Measurements from ENCODE around the gene HTR1D.
A peak's percentile ranks its signal among the peaks of the same experiment; 100 is the strongest.

Gene HTR1D

DNA sequence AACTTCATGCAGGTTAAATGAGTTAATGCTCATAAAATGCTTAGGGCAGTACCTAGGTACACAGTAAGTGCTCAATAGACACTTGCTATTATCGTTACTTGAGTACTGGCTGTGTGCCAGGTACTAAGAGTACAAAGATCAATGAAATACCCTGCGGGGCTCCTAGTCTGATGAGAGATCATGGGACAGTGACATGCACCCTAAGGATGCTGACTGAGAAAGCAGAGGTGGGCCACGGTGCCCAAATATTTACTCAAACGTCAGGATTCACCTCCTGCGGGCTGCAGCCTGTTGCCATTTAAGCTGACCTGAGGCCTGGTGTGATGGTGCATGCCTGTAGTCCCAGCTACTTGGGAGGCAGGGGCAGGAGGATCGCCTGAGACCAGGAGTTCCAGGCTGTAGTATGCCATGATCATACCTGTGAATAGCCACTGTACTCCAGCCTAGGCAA is 28.8 kb downstream of the HTR1D start:
- TF ChIP-seq, protein P1, sequence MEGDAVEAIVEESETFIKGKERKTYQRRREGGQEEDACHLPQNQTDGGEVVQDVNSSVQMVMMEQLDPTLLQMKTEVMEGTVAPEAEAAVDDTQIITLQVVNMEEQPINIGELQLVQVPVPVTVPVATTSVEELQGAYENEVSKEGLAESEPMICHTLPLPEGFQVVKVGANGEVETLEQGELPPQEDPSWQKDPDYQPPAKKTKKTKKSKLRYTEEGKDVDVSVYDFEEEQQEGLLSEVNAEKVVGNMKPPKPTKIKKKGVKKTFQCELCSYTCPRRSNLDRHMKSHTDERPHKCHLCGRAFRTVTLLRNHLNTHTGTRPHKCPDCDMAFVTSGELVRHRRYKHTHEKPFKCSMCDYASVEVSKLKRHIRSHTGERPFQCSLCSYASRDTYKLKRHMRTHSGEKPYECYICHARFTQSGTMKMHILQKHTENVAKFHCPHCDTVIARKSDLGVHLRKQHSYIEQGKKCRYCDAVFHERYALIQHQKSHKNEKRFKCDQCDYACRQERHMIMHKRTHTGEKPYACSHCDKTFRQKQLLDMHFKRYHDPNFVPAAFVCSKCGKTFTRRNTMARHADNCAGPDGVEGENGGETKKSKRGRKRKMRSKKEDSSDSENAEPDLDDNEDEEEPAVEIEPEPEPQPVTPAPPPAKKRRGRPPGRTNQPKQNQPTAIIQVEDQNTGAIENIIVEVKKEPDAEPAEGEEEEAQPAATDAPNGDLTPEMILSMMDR (IDR thresholded peaks at IDR 0.05; ENCODE audit: control extremely low read depth, extremely low read depth, low read depth, missing control alignments): no peak
- no peak for DNase-seq (ENCODE audit: extremely low spot score)
- ChIA-PET CTCF (interaction anchor here (7.3 to 20.7 kb wide), 2 partner anchors 19 to 94 kb away, joined by 123 to 641 read pairs; partner anchors contain the start of gene LUZP1), POLR2A (no interaction called here)

DNA sequence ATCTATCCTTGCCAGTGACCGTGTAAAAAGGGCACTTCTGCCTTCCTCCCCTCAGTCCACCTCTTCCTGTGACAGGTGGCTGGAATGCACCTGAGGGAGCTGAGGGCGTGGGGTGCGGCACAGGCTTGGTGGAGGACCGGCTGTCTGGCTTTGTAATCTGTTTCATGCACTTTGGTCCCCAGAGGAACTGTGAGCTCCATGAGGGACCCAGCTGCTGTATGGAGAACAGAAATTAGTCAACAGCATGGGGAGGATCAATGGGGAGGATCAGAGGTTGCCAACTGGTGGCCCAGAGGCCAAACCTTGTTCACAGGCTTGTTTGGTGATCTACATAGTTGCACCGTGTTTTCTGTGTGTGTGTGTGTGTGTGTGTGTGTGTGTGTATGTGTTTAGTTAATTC is 29.7 kb downstream of the HTR1D start:
- TF ChIP-seq, protein P1 (IDR thresholded peaks at IDR 0.05; ENCODE audit: control extremely low read depth, extremely low read depth, low read depth, missing control alignments): no peak
- DNase-seq (ENCODE audit: extremely low spot score): no peak
- ChIA-PET CTCF (interaction anchor here (7.3 to 20.7 kb wide), 2 partner anchors 18 to 93 kb away, joined by 123 to 641 read pairs; partner anchors contain the start of gene LUZP1), POLR2A (no interaction called here)

DNA sequence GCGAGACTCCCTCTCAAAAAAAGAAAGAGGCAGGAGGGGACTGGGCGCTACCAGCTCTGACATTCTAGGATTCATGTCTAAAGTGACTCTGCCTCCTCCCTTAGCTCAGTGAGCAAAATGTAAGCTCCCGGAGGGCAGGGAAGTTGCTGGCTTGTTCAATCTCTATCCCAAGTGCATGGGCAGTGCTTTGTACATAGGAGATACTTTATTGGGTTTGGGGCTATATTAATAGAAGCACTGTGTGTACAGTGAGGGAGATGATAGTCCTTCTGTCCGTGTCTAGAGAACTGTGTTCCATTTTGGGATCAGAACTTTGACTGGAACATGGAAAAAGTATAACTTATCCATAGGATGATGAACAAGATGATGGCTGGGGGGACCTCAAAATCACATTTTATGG is 31.9 kb downstream of the HTR1D start:
- TF ChIP-seq, protein P1 (IDR thresholded peaks at IDR 0.05; ENCODE audit: control extremely low read depth, extremely low read depth, low read depth, missing control alignments): no peak
- no peak for DNase-seq (ENCODE audit: extremely low spot score)
- ChIA-PET POLR2A (no interaction called here), CTCF (interaction anchor here (0.8 to 20.7 kb wide), 31 partner anchors 7 to 221 kb away, joined by 3 to 641 read pairs (median 8); partner anchors contain the start of genes HTR1D, LACTBL1 and LUZP1)

DNA sequence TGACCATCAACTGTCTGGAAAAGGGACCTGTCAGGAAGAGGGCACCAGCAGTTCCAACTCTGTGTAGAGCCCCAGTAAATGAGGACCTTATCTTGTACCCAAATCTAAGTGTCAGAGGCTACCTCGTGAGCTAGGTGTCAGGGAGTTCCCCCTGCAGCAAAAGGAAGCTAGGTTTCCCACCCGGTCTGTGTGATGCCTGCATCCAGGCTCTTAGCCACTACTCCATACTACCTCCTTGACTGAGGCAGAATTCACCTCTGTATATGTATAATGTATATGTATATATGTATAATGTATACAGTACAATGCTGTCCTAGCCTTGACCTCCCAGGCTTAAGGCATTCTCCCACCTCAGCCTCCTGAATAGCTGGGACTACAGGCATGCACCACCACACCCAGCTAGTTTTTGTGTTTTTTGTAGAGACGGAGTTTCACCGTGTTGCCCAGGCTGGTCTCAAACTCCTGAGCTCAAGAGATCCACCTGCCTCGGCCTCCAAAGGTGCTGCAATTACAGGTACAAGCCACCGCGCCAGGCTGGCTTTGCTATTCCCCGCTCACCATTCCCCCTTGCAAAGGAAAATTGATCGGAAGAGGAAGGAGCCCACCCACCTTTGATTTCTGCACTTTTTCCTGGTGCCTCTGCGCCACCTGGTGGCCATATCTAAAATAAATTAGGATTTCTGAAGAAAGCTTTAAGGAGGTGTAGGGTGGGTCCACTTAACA is 32.9 kb downstream of the HTR1D start:
- TF ChIP-seq, protein P1 (IDR thresholded peaks at IDR 0.05; ENCODE audit: control extremely low read depth, extremely low read depth, low read depth, missing control alignments): peak; percentile 63
- DNase-seq (ENCODE audit: extremely low spot score): peak; percentile 57
- ChIA-PET CTCF (interaction anchor here (0.6 to 20.7 kb wide), 43 partner anchors 8 to 480 kb away, joined by 3 to 641 read pairs (median 7); partner anchors contain the start of genes HTR1D, KDM1A, LACTBL1 and LUZP1), POLR2A (interaction anchor here (1.9 kb wide), 1 partner anchor 17 kb away, joined by 10 read pairs; no protein-coding TSS in a partner anchor)

DNA sequence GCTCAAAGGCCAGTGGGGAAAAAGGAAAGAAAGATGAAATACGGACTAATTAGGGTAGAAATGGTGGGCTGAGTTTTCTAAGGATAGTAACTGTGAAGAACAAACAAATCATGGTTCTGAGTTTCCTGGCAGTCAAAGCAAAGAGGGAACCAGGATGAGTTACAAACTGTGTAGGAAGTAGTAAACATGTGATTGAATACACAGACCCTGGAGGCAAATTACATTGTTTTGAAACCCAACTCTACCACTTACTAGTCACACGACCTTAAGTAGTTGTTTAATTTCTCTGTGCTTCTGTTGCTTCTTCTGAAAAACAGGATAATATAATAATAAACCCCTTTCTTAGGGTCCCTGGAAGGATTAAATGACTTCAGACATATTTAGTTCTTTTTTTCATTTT is 37.4 kb downstream of the HTR1D start:
- POLR2A ChIA-PET: no interaction called here
- CTCF ChIA-PET: interaction anchor here (0.8 to 20.7 kb wide), 4 partner anchors 12 to 85 kb away, joined by 3 to 641 read pairs (median 4); no protein-coding TSS in a partner anchor
- DNase-seq (ENCODE audit: extremely low spot score): no peak
- TF ChIP-seq, protein P1 (IDR thresholded peaks at IDR 0.05; ENCODE audit: control extremely low read depth, extremely low read depth, low read depth, missing control alignments): no peak

DNA sequence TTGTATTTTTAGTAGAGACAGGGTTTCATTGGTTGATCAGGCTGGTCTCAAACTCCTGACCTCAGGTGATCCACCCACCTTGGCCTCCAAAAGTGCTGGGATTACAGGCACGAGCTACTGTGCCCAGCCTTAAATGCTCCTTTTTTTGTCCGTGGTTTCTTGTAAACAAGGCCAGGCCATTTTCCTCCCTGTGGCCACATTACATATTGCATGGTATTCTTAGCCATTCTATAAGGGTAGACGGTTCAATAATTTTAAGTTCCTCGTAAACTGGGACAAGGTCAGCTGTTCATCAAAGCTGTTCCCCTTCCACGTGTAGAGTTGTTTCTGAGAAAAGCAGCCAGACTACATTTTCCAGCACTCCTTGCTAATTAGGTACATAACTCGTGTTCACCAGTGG is 38.4 kb downstream of the HTR1D start:
- TF ChIP-seq, protein P1 (IDR thresholded peaks at IDR 0.05; ENCODE audit: control extremely low read depth, extremely low read depth, low read depth, missing control alignments): no peak
- DNase-seq (ENCODE audit: extremely low spot score): no peak
- ChIA-PET CTCF (interaction anchor here (0.6 to 20.7 kb wide), 6 partner anchors 13 to 84 kb away, joined by 3 to 641 read pairs (median 4); no protein-coding TSS in a partner anchor), POLR2A (no interaction called here)

Measured in GM10248 (cell line).